H1 (cell line): ENCODE results near the gene AOAH. TPM values are rescaled to one million over a fixed set of nuclear protein-coding genes. Genes with fewer than 3 reads are reported as not detected.

ENCODE experiments used
- CTCF ChIA-PET: fragments of 300-600 bp; sonication (Branson Sonifier 250); formaldehyde crosslinking; loops from one replicate; lab custom pipeline; 2021; ENCODE audit not compliant: partially characterized antibody; lab: Charles Lee
- POLR2A ChIA-PET: fragments of 300-600 bp; sonication (Branson Sonifier 250); formaldehyde crosslinking; loops from one replicate; lab custom pipeline; 2021; ENCODE audit warnings: inconsistent platforms; ENCODE audit not compliant: partially characterized antibody; lab: Charles Lee
- DNase-seq, 2 experiments: peaks; one replicate each; pipeline versions ENCODE4 v3.0.0 to v3.0.0-alpha.2; 2010 to 2022; ENCODE audit warnings: low spot score in 2 of 2, low read depth in 1 of 2, mixed read lengths in 1 of 2
- FAIRE-seq: peaks from 2 replicates; lab custom pipeline; 2011; peaks lifted over from hg19 to GRCh38; lab: Jason Lieb, UNC
- H2AFZ ChIP-seq: 2 replicates; pipeline ENCODE4 v1.8.1; 2012; ENCODE audit warnings: low read length, inconsistent platforms
- H2AK5ac ChIP-seq: 2 replicates; pipeline ENCODE4 v1.6.1; 2013; ENCODE audit warnings: low read depth, low read length
- H2BK120ac ChIP-seq: replicated peaks from 2 replicates; pipeline ENCODE3; 2013; ENCODE audit warnings: low read depth, low read length, inconsistent platforms
- H2BK12ac ChIP-seq: 2 replicates; pipeline ENCODE4 v1.6.1; 2013; ENCODE audit warnings: low read depth, low read length
- H2BK15ac ChIP-seq: 2 replicates; pipeline ENCODE4 v1.6.1; 2013; ENCODE audit warnings: low read length
- H2BK20ac ChIP-seq: 2 replicates; pipeline ENCODE4 v1.6.1; 2013; ENCODE audit warnings: low read length
- H2BK5ac ChIP-seq: 2 replicates; pipeline ENCODE4 v1.6.1; 2013; ENCODE audit warnings: low read depth, low read length
- H3K14ac ChIP-seq: 2 replicates; pipeline ENCODE4 v1.6.1; 2013; ENCODE audit warnings: inconsistent platforms; ENCODE audit not compliant: insufficient read length
- H3K18ac ChIP-seq: 2 replicates; pipeline ENCODE4 v1.6.1; 2013; ENCODE audit warnings: low read length; ENCODE audit errors: extremely low read depth
- H3K23ac ChIP-seq: 2 replicates; pipeline ENCODE4 v1.6.1; 2013; ENCODE audit warnings: inconsistent platforms; ENCODE audit not compliant: insufficient read length
- H3K23me2 ChIP-seq: 2 replicates; pipeline ENCODE4 v1.6.1; 2013; ENCODE audit warnings: low read depth, low read length
- H3K27ac ChIP-seq: 2 replicates; pipeline ENCODE4 v1.6.1; 2011; ENCODE audit warnings: low read depth, low read length, inconsistent platforms
- H3K27me3 ChIP-seq, 4 experiments: replicated peaks in 1 of 4; 1 replicate in 1 of 4; 2 replicates in 3 of 4; pipeline versions ENCODE4 v1.6.1 to v1.8.1; 2011 to 2013; ENCODE audit warnings: low read length in 3 of 4, mild to moderate bottlenecking in 3 of 4, inconsistent platforms in 2 of 4, mixed read lengths in 2 of 4, moderate library complexity in 1 of 4; ENCODE audit not compliant: control insufficient read depth in 3 of 4, insufficient read depth in 3 of 4; ENCODE audit errors: extremely low read depth in 1 of 4
- H3K36me3 ChIP-seq, 4 experiments: 2 replicates each; pipeline versions ENCODE4 v1.6.1 to v1.8.1; 2011 to 2013; ENCODE audit warnings: mild to moderate bottlenecking in 4 of 4, low read length in 3 of 4, moderate library complexity in 2 of 4, control low read depth in 1 of 4, inconsistent platforms in 1 of 4; ENCODE audit not compliant: insufficient read depth in 4 of 4, control insufficient read depth in 2 of 4
- H3K4ac ChIP-seq: replicated peaks from 2 replicates; pipeline ENCODE3; 2013; ENCODE audit warnings: low read length, low read depth, mixed read lengths, inconsistent platforms; ENCODE audit not compliant: insufficient read length
- H3K4me1 ChIP-seq, 4 experiments: replicated peaks in 1 of 4; 1 replicate in 1 of 4; 2 replicates in 3 of 4; pipeline versions ENCODE4 v1.6.1 to v1.8.1; 2011 to 2013; ENCODE audit warnings: low read length in 3 of 4, inconsistent platforms in 2 of 4, mixed read lengths in 1 of 4; ENCODE audit not compliant: insufficient read depth in 4 of 4, control insufficient read depth in 3 of 4
- H3K4me2 ChIP-seq, 2 experiments: 2 replicates each; pipeline versions ENCODE4 v1.6.1 to v1.8.1; 2011 to 2013; ENCODE audit warnings: low read depth in 2 of 2, low read length in 2 of 2, control low read depth in 1 of 2, inconsistent platforms in 1 of 2, mild to moderate bottlenecking in 1 of 2; ENCODE audit not compliant: insufficient read depth in 1 of 2
- H3K4me3 ChIP-seq, 4 experiments: fragments of 200-600, 300-600 bp in 1 of 4; sonication (generic), shearing (Covaris generic), sonication (Bioruptor Twin) in 1 of 4; 2 replicates each; pipeline versions ENCODE4 v1.5.1 to v1.8.1; 2011 to 2016; ENCODE audit warnings: low read length in 4 of 4, low read depth in 3 of 4, control low read depth in 2 of 4, inconsistent platforms in 2 of 4, mild to moderate bottlenecking in 2 of 4, mixed read lengths in 1 of 4, moderate library complexity in 1 of 4; ENCODE audit not compliant: insufficient read depth in 2 of 4; ENCODE audit errors: extremely low read depth in 1 of 4
- H3K56ac ChIP-seq: replicated peaks from 2 replicates; pipeline ENCODE3; 2013; ENCODE audit warnings: low read depth, mild to moderate bottlenecking, mixed read lengths, low read length, inconsistent platforms; ENCODE audit not compliant: insufficient read length
- H3K79me1 ChIP-seq: 2 replicates; pipeline ENCODE4 v1.6.1; 2013; ENCODE audit warnings: low read depth, low read length, control low read depth
- H3K79me2 ChIP-seq, 2 experiments: 2 replicates each; pipeline versions ENCODE4 v1.6.1 to v1.8.1; 2012 to 2013; ENCODE audit warnings: low read length in 2 of 2, mild to moderate bottlenecking in 2 of 2, inconsistent platforms in 1 of 2; ENCODE audit not compliant: insufficient read depth in 2 of 2, control insufficient read depth in 1 of 2
- H3K9ac ChIP-seq, 4 experiments: replicated peaks in 1 of 4; 1 replicate in 1 of 4; 2 replicates in 3 of 4; pipeline versions ENCODE4 v1.6.1 to v1.8.1; 2011 to 2013; ENCODE audit warnings: low read depth in 3 of 4, low read length in 3 of 4, control low read depth in 2 of 4, mild to moderate bottlenecking in 2 of 4, moderate library complexity in 2 of 4, inconsistent platforms in 1 of 4; ENCODE audit errors: extremely low read depth in 1 of 4
- H3K9me3 ChIP-seq, 2 experiments: 2 replicates each; pipeline versions ENCODE4 v1.6.1 to v1.8.1; 2012 to 2013; ENCODE audit warnings: mild to moderate bottlenecking in 2 of 2, moderate library complexity in 2 of 2, control low read depth in 1 of 2, inconsistent platforms in 1 of 2, low read depth in 1 of 2, low read length in 1 of 2, mixed read lengths in 1 of 2; ENCODE audit not compliant: insufficient read depth in 2 of 2
- H4K20me1 ChIP-seq, 2 experiments: replicated peaks in 1 of 2; 2 replicates each; pipeline versions ENCODE3 to v1.8.1; 2011 to 2013; ENCODE audit warnings: inconsistent platforms in 2 of 2, low read length in 2 of 2, mild to moderate bottlenecking in 1 of 2; ENCODE audit not compliant: insufficient read depth in 2 of 2, control insufficient read depth in 1 of 2
- H4K5ac ChIP-seq: 2 replicates; pipeline ENCODE4 v1.6.1; 2013; ENCODE audit warnings: low read length, low read depth, mixed read lengths, inconsistent platforms; ENCODE audit not compliant: insufficient read length
- H4K8ac ChIP-seq: 2 replicates; pipeline ENCODE4 v1.8.0; 2013; ENCODE audit warnings: mild to moderate bottlenecking, moderate library complexity, low read length, inconsistent platforms; ENCODE audit not compliant: insufficient read depth; ENCODE audit errors: extremely low read depth
- H4K91ac ChIP-seq: replicated peaks from 2 replicates; pipeline ENCODE3; 2013; ENCODE audit warnings: low read length, mixed read lengths, inconsistent platforms; ENCODE audit not compliant: insufficient read length
- BACH1 ChIP-seq: IDR thresholded peaks from 2 replicates; pipeline ENCODE4 v1.6.1; 2012; ENCODE audit warnings: low read length, improper control_type of control experiment
- BRCA1 ChIP-seq: IDR thresholded peaks from 2 replicates; pipeline ENCODE4 v1.6.1; 2012; ENCODE audit warnings: low read depth, low read length, improper control_type of control experiment
- CBX8 ChIP-seq: fragments of 300-800, 300-1000 bp; sonication (generic); IDR thresholded peaks from 2 replicates; pipeline ENCODE4 v1.7.1; 2016; ENCODE audit warnings: low read depth, low read length, borderline replicate concordance
- CHD1 ChIP-seq: IDR thresholded peaks from 2 replicates; pipeline ENCODE4 v1.6.1; 2012; ENCODE audit warnings: low read depth, low read length, improper control_type of control experiment
- HDAC6 ChIP-seq: IDR thresholded peaks from one replicate; pipeline ENCODE4 v1.7.1; 2012; ENCODE audit warnings: low read depth, mild to moderate bottlenecking, inconsistent platforms, low read length, moderate library complexity
- RAD21 ChIP-seq, 2 experiments: IDR thresholded peaks in 1 of 2; conservative IDR thresholded peaks in 1 of 2; 2 replicates each; pipeline ENCODE4 v1.6.1; 2011; ENCODE audit warnings: low read depth in 2 of 2, low read length in 2 of 2, improper control_type of control experiment in 1 of 2, inconsistent platforms in 1 of 2, mild to moderate bottlenecking in 1 of 2, moderate library complexity in 1 of 2
- TAF1 ChIP-seq: IDR thresholded peaks from 2 replicates; pipeline ENCODE4 v1.6.1; 2011; ENCODE audit warnings: mild to moderate bottlenecking, low read depth, low read length
- WGBS, 2 experiments: shearing (Covaris generic) in 1 of 2; methylation state at CpG; one replicate each; pipeline versions ENCODE4 v1.1.6 to v1.1.7; 2013 to 2015; ENCODE audit warnings: low lambda C conversion rate in 2 of 2, mixed read lengths in 2 of 2, inconsistent platforms in 1 of 2, low coverage in 1 of 2, missing lambda C conversion rate in 1 of 2; ENCODE audit not compliant: insufficient replicate concordance in 2 of 2, insufficient coverage in 1 of 2, insufficient read length in 1 of 2; ENCODE audit errors: extremely low coverage in 1 of 2, missing lambda C conversion rate in 1 of 2; 5-methylcytosine and 5-hydroxymethylcytosine counted together
- polyA plus RNA-seq, 7 experiments: library from polyadenylated mRNA; depleted of rRNA in 3 of 7; stranded (reverse) in 5 of 7; unstranded in 2 of 7; fragments of >200 nt in 5 of 7; fragments of 200-250 nt in 2 of 7; gene quantifications; 1 replicate in 5 of 7; 2 replicates in 1 of 7; 4 replicates in 1 of 7; pipeline versions ENCODE4 v1.2.1 to v1.2.3, GENCODE V29; 2011 to 2013; ENCODE audit warnings: missing spikeins in 2 of 7, mixed read lengths in 2 of 7
- total RNA-seq: library from RNA; stranded (reverse); fragmentation: NEBNext Ultra II Directional; extraction: Animal tissue kit (Norgen Biotek cat#: 25700); gene quantifications from 2 replicates; pipeline ENCODE4 v1.2.1, GENCODE V29; 2021
- TF ChIP-seq, protein P1 (sequence below): IDR thresholded peaks from 2 replicates; pipeline ENCODE4 v1.6.1; 2012; ENCODE audit warnings: inconsistent platforms
- TF ChIP-seq, protein P2 (sequence below): IDR thresholded peaks from 2 replicates; pipeline ENCODE4 v1.6.1; 2011; ENCODE audit warnings: low read length, improper control_type of control experiment

Gene AOAH
- total and polyA plus RNA-seq, 2 of the 8 experiments (the other 6 are each of a cell fraction or from before 2014, with no cell fraction given), result 0.08 TPM; not detected in 1

DNA sequence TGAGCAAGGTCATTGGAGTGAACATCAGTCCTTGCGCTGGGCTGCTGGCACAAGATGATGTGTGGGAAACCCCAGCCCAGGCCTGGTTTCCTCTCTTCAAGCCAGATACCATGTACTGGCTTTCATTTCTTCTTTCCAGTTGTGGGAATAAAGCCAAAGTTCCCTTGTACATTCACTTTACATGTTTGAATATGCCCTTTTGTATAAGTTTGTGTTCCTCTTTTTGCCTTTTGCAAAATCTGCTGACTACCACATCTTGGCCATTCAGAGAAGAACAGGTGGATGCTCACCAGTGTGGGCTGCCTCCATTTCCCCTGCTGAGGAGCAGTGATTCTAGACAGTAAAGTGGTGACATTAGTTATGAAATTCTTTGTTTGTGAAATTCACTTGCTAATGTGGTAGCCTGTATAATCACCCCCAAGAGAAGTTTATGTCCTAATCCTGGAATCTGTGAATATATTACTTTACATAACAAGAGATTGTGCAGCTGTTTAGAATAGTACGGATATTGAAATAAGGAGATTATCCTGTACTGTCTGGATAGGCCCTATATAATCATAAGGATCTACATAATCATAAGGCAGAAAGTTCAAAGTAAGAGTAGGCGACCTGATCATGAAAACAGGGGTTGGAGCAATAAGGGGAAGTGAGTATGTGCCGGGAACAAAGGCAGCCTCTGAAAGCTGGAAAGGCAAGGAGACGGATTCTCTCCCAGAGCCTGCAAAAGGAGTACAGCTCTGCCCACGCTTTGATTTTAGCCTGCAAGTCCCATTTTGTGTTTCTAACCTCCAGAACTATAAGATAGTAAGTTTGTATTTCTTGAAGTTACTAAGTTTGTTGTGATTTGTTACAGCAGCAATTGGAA, 18.8 kb upstream of the AOAH start:
- H4K20me1 ChIP-seq, result peaks cover 0 to 2% of the 10 kb centered on the region in 2 experiments
- no peak for DNase-seq
- H4K5ac ChIP-seq, result no peak overlapping the region
- H3K56ac ChIP-seq, result no peak overlapping the region
- H3K4ac ChIP-seq, result no peak overlapping the region
- TF ChIP-seq, protein P1, sequence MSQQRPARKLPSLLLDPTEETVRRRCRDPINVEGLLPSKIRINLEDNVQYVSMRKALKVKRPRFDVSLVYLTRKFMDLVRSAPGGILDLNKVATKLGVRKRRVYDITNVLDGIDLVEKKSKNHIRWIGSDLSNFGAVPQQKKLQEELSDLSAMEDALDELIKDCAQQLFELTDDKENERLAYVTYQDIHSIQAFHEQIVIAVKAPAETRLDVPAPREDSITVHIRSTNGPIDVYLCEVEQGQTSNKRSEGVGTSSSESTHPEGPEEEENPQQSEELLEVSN, result no peak
- TF ChIP-seq TAF1, result no peak
- TF ChIP-seq HDAC6, result no peak
- no peak for TF ChIP-seq CBX8
- TF ChIP-seq, protein P2, sequence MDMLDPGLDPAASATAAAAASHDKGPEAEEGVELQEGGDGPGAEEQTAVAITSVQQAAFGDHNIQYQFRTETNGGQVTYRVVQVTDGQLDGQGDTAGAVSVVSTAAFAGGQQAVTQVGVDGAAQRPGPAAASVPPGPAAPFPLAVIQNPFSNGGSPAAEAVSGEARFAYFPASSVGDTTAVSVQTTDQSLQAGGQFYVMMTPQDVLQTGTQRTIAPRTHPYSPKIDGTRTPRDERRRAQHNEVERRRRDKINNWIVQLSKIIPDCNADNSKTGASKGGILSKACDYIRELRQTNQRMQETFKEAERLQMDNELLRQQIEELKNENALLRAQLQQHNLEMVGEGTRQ, result no peak
- TF ChIP-seq BACH1, result no peak
- no peak for TF ChIP-seq BRCA1
- TF ChIP-seq RAD21 (IDR thresholded peaks at IDR 0.05 in 1 of 2, conservative IDR thresholded peaks at IDR 0.05 in 1 of 2; ENCODE audit: low read depth in 2 of 2, low read length in 2 of 2), result no peak
- TF ChIP-seq CHD1, result no peak
- 0 out of 4 replicates have a peak, but pooled peaks cover 0 to 2% of the 10 kb centered on the region in 2 experiments for H3K9me3 ChIP-seq
- no peaks in the 10 kb centered on the region for H3K27me3 ChIP-seq
- no peaks in the 10 kb centered on the region for H3K23me2 ChIP-seq
- WGBS, 2 experiments, result 90% methylated on average over 6 of the region's 6 CpGs; no CpG with 5 or more reads in 1 of the 2 experiments
- H4K8ac ChIP-seq, result no peak overlapping the region
- POLR2A ChIA-PET, result interaction anchor here (0.6 to 1.2 kb wide), 2 partner anchors 21 to 519 kb away, joined by 3 read pairs; no protein-coding TSS in a partner anchor
- no peak overlapping the region for H2AFZ ChIP-seq
- H3K79me2 ChIP-seq, result no peaks in the 10 kb centered on the region
- CTCF ChIA-PET, result interaction anchor here (1.1 kb wide), 1 partner anchor 17 kb away, joined by 3 read pairs; no protein-coding TSS in a partner anchor
- no peak overlapping the region for H2BK120ac ChIP-seq
- no peak for FAIRE-seq
- H2BK12ac ChIP-seq, result no peak overlapping the region
- H2AK5ac ChIP-seq, result no peak overlapping the region
- no peaks in the 10 kb centered on the region for H3K4me1 ChIP-seq
- H3K4me3 ChIP-seq, result no peak overlapping the region
- H3K27ac ChIP-seq, result no peak overlapping the region
- H3K18ac ChIP-seq, result no peak overlapping the region
- no peak overlapping the region for H4K91ac ChIP-seq
- no peaks in the 10 kb centered on the region for H3K36me3 ChIP-seq
- no peak overlapping the region for H2BK20ac ChIP-seq
- H2BK5ac ChIP-seq, result no peak overlapping the region
- H3K4me2 ChIP-seq, result no peak overlapping the region
- no peak overlapping the region for H3K23ac ChIP-seq
- no peak overlapping the region for H3K9ac ChIP-seq
- no peak overlapping the region for H2BK15ac ChIP-seq
- no peak overlapping the region for H3K14ac ChIP-seq
- H3K79me1 ChIP-seq, result no peaks in the 10 kb centered on the region
